Stimulated activated CD8-positive, alpha-beta memory T cell treated with anti-CD3 and anti-CD28 coated beads, Interleukin-7, amount 100 ng/mL, for 24 hours (primary cell): ENCODE results near the gene TMA7B.
"Not testable (repeated sequence)": the region's sequence is repeated elsewhere in the genome, so short reads cannot be mapped to it uniquely, and the experiment has no call there.

Experiments used
- DNase-seq: peaks from one replicate; pipeline ENCODE4 v3.0.0-alpha.2; 2020; ENCODE audit warnings: low read depth

Gene TMA7B

DNA sequence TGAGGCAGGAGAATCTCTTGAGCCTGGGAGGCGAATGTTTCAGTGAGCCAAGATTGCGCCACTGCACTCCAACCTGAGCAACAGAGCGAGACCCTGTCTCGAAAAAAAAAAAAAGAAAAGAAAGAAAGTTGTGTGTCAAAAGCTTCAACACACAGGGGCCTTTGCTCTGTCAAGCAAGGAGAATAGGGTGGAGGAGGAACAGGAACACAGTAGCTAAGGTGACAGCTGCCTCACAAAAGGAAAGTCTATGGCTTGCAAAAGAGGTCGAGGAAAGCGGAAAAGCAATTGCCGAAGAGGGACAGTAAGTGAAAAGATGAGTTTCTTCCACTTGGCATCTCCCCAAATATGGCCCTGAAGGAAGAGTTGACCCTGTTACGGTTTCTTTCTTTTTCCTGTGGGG lies 26.5 kb upstream of the TMA7B start:
- no peak for DNase-seq

DNA sequence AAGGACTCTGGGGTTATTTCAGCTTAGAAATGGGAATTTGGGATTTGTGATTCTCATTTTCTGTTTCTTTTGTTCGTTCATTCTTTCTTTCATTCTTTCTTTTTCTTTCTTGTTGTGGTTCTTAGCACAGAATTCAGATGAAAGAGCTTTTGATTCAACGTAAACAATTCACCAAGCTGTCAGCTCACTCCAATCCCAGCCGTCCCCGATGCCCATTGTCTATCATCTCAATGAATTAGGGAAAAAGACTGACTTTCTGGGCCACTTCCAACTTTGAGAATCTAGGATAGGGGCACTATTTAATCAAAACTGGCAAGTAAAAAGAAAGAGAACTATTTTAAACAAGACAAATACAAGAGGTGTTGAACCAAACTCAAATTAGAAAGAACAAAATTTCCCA lies 25.1 kb upstream of the TMA7B start:
- no peak for DNase-seq

- no peak for DNase-seq
These were observed 24.6 kb upstream of the TMA7B start for GRCh38 chr22:39935612-39936011.

GRCh38 chr22:39936523-39937145 lies 23.6 kb upstream of the TMA7B start:
- DNase-seq: no peak

DNA sequence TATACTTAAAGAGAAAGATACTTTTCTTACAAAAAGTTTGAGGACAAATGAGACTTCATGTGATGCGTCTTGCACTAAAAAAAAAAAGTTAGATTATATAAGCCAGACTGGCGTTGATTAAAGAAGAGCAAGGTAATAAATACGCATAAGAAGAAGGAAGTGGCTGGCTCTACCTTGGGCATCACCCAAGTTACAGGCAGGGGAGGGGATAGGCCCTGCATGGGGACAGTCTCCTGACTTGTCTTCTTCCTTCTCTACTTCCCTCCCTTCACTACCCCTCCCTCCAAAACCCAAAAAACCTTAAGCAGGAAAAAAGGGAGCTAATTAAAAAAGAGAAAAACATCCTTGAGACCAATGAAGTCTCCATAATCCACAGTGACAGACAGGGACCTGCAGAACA lies 22.3 kb upstream of the TMA7B start:
- DNase-seq: no peak

DNA sequence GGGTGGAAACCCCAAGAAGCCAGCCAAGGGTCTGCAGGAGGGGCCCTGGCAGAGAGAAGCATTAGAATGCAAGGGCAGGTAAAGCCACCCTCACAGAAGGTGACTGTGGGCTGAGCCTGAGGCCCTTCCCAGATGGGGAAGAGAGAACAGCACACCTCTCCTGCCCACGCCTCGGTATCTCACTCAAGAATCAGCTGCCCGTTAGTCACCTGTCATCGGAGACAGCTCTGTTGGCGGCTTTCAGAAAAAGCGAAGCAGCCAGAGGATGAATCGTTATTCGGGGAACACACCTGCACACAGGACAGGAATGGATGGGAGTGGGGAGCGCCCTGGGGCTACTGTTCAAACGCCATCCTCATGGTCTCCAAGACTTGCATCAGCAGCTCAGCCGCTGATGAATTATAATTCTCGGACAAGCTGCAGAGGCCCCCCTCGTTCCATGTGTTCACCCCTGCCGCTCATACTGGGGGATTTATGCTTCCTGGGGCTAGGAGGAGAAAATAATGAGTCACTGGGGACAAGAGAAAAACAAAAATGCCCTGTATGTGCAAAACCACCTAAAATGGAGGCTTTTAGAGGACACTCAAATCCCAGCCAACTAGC lies 21.6 kb upstream of the TMA7B start:
- no peak for DNase-seq

- DNase-seq: no peak
These were observed 20.4 kb upstream of the TMA7B start for GRCh38 chr22:39939830-39940229.

DNA sequence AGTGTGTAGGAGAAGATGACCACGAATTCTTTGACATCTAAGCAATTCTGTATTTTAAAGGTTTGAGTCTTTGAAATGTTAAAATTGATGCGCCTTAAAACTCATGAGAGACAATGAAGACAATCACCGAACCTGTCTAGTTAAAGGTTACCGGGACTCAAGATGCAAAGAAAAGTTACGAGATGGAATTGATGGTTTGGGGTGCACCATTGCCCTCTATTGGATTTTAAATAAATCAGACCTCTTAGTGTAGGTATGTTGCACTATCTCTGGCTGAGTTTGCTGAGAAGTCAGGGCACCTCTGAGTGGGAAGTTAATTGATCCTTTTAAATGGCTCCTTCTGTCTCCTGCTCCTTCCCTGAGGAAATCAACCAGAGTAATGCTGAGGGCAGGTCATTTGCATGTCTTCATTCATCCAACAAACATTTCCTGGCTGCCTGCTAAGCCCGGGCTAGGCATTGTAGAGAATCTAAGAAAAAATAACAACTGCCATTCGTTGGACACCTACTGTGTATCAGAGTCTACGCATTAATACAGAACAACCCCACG lies 19.4 kb upstream of the TMA7B start:
- no peak for DNase-seq

DNA sequence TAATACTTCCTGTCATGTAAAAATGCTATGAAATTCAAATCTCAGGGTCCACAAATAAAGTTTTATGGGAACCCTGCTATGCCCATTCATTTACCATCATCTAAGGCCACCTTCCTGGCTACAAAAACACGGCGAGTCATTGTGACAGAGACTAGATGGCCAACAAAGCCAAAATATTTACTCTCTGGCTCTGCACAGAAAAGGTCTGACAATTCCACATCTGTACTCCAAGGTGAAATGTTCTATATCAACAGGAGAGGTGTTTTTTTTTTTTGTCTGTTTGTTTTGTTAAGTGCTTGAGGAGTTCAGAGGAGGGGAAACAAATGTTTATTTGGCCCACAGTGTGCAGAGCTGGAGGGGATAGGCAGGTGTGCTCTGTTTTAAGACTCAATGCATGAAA lies 18.6 kb upstream of the TMA7B start:
- DNase-seq: no peak

- DNase-seq: no peak
These were observed 17.6 kb upstream of the TMA7B start for GRCh38 chr22:39942439-39943230.

DNA sequence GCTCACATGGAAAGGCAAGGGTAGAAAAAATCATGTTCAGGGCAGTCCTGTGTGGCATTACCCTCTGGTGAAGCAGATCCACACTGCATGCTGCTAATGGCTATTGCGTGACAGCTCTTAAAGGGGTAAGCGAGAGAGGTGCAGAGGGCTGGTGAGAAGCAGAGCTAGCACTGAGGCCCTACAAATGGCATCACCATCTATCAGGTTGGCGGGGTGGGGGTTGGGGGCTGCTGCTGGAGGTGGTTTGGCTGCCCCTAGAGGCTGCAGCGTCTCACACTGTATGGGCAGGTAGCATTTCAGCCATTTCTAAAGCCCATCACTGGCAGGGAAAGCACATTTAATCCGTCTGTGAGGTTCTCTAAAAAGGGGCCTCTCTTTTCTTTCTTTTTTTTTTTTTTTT lies 16.9 kb upstream of the TMA7B start:
- DNase-seq: no peak

- no peak for DNase-seq
These were observed 16.0 kb upstream of the TMA7B start for GRCh38 chr22:39943953-39944872.

GRCh38 chr22:39946126-39946502 lies 14.1 kb upstream of the TMA7B start:
- DNase-seq: no peak

DNA sequence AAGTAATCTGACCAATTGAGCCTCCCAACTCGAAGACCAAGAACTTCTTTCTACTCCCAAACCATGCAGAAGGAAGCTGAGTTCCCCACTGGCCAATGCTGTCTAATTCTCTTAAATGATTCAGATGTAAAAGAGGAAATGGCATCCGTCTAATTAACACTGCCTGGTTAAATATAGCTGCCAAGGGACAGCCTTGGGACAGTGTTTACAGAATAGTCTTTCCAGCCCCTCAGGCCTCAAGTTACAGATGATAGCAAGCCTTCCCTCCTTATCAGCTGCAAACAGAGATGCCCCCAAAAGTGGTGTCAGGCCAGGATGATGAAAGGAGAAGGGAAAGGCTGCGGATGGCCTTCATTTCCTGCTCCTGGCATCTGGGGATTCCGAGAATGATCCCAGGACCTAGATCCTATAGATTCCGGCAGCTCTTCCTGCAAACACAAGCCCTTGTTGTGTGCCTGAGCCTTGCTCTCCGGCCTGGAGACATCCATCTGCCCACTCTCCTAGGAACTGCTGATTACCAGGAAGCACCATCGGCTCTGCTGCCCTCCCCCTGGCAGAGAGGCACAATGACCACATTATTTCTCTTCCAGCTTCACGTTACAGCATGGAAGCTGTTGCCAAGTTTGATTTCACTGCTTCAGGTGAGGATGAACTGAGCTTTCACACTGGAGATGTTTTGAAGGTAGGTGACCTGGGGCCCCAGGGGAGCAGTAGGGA lies 13.5 kb upstream of the TMA7B start:
- no peak for DNase-seq

- DNase-seq: no peak
These were observed 12.7 kb upstream of the TMA7B start for GRCh38 chr22:39947220-39948216.

- DNase-seq: no peak
These were observed 10.0 kb upstream of the TMA7B start for GRCh38 chr22:39949964-39950737.

DNA sequence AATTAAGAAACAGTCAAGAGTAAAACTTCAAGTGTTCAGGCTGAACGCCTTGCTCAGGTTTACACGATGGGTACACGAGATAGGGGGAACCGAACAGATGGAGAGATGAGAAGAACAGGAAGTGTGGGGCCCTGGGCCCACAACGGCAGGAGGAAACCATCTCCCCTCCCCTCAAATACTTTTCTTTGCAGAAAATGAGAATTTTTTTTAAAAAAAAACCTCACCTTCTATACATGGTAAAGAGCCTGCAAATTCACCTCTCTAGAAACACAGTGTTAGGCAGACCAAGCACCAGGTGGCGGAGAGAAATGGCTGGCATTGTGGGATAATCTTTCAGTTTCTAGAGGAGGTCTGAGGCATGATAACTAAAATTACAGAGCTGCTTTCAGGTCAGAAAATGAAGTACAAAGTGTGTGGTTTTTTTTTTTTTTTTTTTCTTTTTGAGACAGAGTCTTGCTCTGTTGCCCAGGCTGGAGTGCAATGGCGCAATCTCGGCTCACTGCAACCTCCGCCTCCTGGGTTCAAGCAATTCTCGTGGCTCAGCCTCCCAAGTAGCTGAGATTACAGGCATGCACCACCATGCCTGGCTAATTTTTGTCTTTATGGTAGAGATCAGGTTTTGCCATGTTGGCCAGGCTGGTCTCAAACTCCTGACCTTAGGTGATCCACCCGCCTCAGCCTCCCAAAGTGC lies 8.4 kb upstream of the TMA7B start:
- not testable (repeated sequence) for DNase-seq

GRCh38 chr22:39952347-39952746 lies 7.8 kb upstream of the TMA7B start:
- no peak for DNase-seq

DNA sequence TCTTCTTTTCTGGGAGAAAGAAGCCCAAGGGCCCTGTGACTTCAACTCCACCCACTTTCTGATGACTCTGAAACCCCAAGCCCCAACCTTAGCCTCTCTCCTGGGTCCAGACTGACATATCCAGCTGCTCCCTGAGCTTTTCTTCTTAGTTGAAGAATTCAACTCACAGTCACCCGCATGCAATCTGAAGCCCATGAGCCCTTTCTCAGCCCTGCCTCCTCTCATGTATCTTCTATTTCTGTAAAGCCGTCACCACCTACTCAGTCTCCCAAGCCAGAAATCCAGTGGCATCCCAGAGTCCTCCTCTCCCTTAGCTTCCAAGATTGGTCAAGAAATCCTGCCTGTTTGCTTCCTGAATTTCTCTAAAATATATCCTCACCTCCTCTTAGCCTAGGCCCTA lies 7.1 kb upstream of the TMA7B start:
- no peak for DNase-seq
